Measurements from ENCODE around the gene TM9SF1. TPM values are rescaled to one million over a fixed set of nuclear protein-coding genes. Genes with fewer than 3 reads are reported as not detected.

TM9SF1 gene
- total and polyA plus RNA-seq, 2 of the 13 experiments (the other 11 are each of a cell fraction or from before 2014, with no cell fraction given), result 83.2 to 110 TPM

- TF ChIP-seq, protein P1, sequence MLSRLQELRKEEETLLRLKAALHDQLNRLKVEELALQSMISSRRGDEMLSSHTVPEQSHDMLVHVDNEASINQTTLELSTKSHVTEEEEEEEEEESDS (CRISPR knock-in tag; IDR thresholded peaks at IDR 0.05; ENCODE audit: borderline replicate concordance), result peak; percentile 96; the same call in 1 of the 2 replicates
- TF ChIP-seq, protein P2, sequence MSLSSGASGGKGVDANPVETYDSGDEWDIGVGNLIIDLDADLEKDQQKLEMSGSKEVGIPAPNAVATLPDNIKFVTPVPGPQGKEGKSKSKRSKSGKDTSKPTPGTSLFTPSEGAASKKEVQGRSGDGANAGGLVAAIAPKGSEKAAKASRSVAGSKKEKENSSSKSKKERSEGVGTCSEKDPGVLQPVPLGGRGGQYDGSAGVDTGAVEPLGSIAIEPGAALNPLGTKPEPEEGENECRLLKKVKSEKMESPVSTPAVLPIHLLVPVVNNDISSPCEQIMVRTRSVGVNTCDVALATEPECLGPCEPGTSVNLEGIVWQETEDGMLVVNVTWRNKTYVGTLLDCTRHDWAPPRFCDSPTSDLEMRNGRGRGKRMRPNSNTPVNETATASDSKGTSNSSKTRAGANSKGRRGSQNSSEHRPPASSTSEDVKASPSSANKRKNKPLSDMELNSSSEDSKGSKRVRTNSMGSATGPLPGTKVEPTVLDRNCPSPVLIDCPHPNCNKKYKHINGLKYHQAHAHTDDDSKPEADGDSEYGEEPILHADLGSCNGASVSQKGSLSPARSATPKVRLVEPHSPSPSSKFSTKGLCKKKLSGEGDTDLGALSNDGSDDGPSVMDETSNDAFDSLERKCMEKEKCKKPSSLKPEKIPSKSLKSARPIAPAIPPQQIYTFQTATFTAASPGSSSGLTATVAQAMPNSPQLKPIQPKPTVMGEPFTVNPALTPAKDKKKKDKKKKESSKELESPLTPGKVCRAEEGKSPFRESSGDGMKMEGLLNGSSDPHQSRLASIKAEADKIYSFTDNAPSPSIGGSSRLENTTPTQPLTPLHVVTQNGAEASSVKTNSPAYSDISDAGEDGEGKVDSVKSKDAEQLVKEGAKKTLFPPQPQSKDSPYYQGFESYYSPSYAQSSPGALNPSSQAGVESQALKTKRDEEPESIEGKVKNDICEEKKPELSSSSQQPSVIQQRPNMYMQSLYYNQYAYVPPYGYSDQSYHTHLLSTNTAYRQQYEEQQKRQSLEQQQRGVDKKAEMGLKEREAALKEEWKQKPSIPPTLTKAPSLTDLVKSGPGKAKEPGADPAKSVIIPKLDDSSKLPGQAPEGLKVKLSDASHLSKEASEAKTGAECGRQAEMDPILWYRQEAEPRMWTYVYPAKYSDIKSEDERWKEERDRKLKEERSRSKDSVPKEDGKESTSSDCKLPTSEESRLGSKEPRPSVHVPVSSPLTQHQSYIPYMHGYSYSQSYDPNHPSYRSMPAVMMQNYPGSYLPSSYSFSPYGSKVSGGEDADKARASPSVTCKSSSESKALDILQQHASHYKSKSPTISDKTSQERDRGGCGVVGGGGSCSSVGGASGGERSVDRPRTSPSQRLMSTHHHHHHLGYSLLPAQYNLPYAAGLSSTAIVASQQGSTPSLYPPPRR (CRISPR knock-in tag; IDR thresholded peaks at IDR 0.05; ENCODE audit: borderline replicate concordance), result peak; percentile 89; the same call in 1 of the 2 replicates
- TF ChIP-seq, protein P3, sequence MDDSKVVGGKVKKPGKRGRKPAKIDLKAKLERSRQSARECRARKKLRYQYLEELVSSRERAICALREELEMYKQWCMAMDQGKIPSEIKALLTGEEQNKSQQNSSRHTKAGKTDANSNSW (CRISPR knock-in tag; IDR thresholded peaks at IDR 0.05; ENCODE audit: borderline replicate concordance), result no peak
- TF ChIP-seq RNF2 (conservative IDR thresholded peaks at IDR 0.05; ENCODE audit: low read depth), result 0 out of 2 replicates have a peak, but pooled peaks have one; percentile 75
- TF ChIP-seq ZNF12 (CRISPR knock-in tag; IDR thresholded peaks at IDR 0.05), result peak; percentile 91
- peak; percentile 91 for TF ChIP-seq TSC22D2 (CRISPR knock-in tag; IDR thresholded peaks at IDR 0.05; ENCODE audit: borderline replicate concordance)
- TF ChIP-seq ZNF816 (CRISPR knock-in tag; IDR thresholded peaks at IDR 0.05; ENCODE audit: borderline replicate concordance), result no peak
- no peak for TF ChIP-seq MBNL3 (CRISPR knock-in tag; conservative IDR thresholded peaks at IDR 0.05)
- peak; percentile 93 for TF ChIP-seq ZBTB21 (CRISPR knock-in tag; IDR thresholded peaks at IDR 0.05)
- TF ChIP-seq ERF (CRISPR knock-in tag; IDR thresholded peaks at IDR 0.05), result peak; percentile 99
- TF ChIP-seq PTBP1 (IDR thresholded peaks at IDR 0.05; ENCODE audit: low read depth, low read length, poor library complexity, severe bottlenecking), result peak; percentile 99
- no peak for TF ChIP-seq ZNF207 (IDR thresholded peaks at IDR 0.05; ENCODE audit: borderline replicate concordance)
- TF ChIP-seq ZNF703 (CRISPR knock-in tag; IDR thresholded peaks at IDR 0.05; ENCODE audit: borderline replicate concordance), result 0 out of 2 replicates have a peak, but pooled peaks have one; percentile 74
- peak; percentile 86; the same call in 1 of the 2 replicates for TF ChIP-seq ZNF512 (CRISPR knock-in tag; IDR thresholded peaks at IDR 0.05)
- peak; percentile 76 for TF ChIP-seq ZNF746 (CRISPR knock-in tag; IDR thresholded peaks at IDR 0.05)
- TF ChIP-seq RELA (CRISPR knock-in tag; IDR thresholded peaks at IDR 0.05), result peak; percentile 98
- TF ChIP-seq ZNF850 (CRISPR knock-in tag; conservative IDR thresholded peaks at IDR 0.05), result no peak
- TF ChIP-seq NFYB (CRISPR knock-in tag; IDR thresholded peaks at IDR 0.05), result peak; percentile 55; the same call in 1 of the 2 replicates
- no peak for TF ChIP-seq ADNP (CRISPR knock-in tag; IDR thresholded peaks at IDR 0.05)
- TF ChIP-seq PCBP2 (optimal IDR thresholded peaks at IDR 0.05; ENCODE audit: low read depth, low read length, poor library complexity, severe bottlenecking), result no peak
- peak; percentile 99 for TF ChIP-seq ZFP91 (CRISPR knock-in tag; IDR thresholded peaks at IDR 0.05; ENCODE audit: borderline replicate concordance)
Measured at GRCh38 chr14:24215495-24216344, 20.5 kb upstream of the TM9SF1 start, which contains the start of gene MDP1 (continued).
